Spinal cord (tissue), 10 donors: Measurements from ENCODE around the gene TACO1. TPM values are rescaled to one million over a fixed set of nuclear protein-coding genes. Genes with fewer than 3 reads are reported as not detected.

Experiments
- DNase-seq, 6 donors: peaks; one replicate each; pipeline versions ENCODE4 v3.0.0 to v3.0.0-alpha.2; 2013 to 2015; ENCODE audit warnings: low spot score in 6 of 6, low read depth in 4 of 6
- H3K27ac ChIP-seq: one replicate; pipeline ENCODE4 v1.5.1; 2013; ENCODE audit warnings: low read depth, low read length, control low read depth
- H3K27me3 ChIP-seq: one replicate; pipeline ENCODE4 v1.6.1; 2013; ENCODE audit warnings: low read length; ENCODE audit not compliant: control insufficient read depth, insufficient read depth
- H3K36me3 ChIP-seq: one replicate; pipeline ENCODE4 v1.6.1; 2013; ENCODE audit warnings: low read length; ENCODE audit not compliant: control insufficient read depth, insufficient read depth
- H3K4me1 ChIP-seq: one replicate; pipeline ENCODE4 v1.6.1; 2013; ENCODE audit warnings: low read length; ENCODE audit not compliant: control insufficient read depth, insufficient read depth
- H3K4me3 ChIP-seq: one replicate; pipeline ENCODE4 v1.5.1; 2013; ENCODE audit warnings: low read depth, low read length, control low read depth
- H3K9me3 ChIP-seq: one replicate; pipeline ENCODE4 v1.6.1; 2013; ENCODE audit warnings: low read length; ENCODE audit not compliant: control insufficient read depth, insufficient read depth
- WGBS: methylation state at CpG from one replicate; pipeline ENCODE4 v1.1.5; 2013; ENCODE audit warnings: missing lambda C conversion rate; ENCODE audit not compliant: insufficient coverage; 5-methylcytosine and 5-hydroxymethylcytosine counted together
- long read RNA-seq, 4 donors: transcript quantifications; one replicate each; lab custom pipeline, GENCODE V29; 2026
- polyA plus RNA-seq, 2 donors: library from polyadenylated mRNA; unstranded; fragments of 120-200 nt; gene quantifications; one replicate each; pipeline ENCODE4 v1.2.1, GENCODE V29; 2013; ENCODE audit not compliant: insufficient read length in 2 of 2
- total RNA-seq, 2 donors: library from RNA; depleted of rRNA in 1 of 2; stranded (reverse); fragments of 120-200 nt in 1 of 2; fragments of >200 nt in 1 of 2; gene quantifications; one replicate each; pipeline versions ENCODE4 v1.2.3 to v1.2.4, GENCODE V29; 2013 to 2014
- donor health status: healthy.

TACO1 gene
- total RNA-seq, result 10 to 100 TPM; 10.3 to 11.4 TPM
- polyA plus RNA-seq, result 10 to 100 TPM; 21.0 to 21.1 TPM
- long read RNA-seq, donor 1, transcript TACO1-201 (5 exons, 1,469 nt), result major isoform, 6 of 6 reads
- long read RNA-seq, donor 1, partial matches to known transcripts, result 0 of 6 reads
- long read RNA-seq, donor 1, other reads (novel, unspliced or antisense), result 0 of 6 reads
- long read RNA-seq, donor 2, partial matches to known transcripts, result 11 of 13 reads
- long read RNA-seq, donor 2, other reads (novel, unspliced or antisense), result 0 of 13 reads
- long read RNA-seq, donor 3, partial matches to known transcripts, result 0 of 4 reads
- long read RNA-seq, donor 3, other reads (novel, unspliced or antisense), result 0 of 4 reads
- long read RNA-seq, donor 4, transcript TACO1-201 (5 exons, 1,469 nt), result major isoform, 7 of 7 reads
- long read RNA-seq, donor 4, partial matches to known transcripts, result 0 of 7 reads
- long read RNA-seq, donor 4, other reads (novel, unspliced or antisense), result 0 of 7 reads

GRCh38 chr17:63600569-63601438, at the start of gene TACO1:
TACO1 (plus strand) TSS chr17:63600895; CDS start chr17:63601084, 189 bp downstream.
- WGBS, result under 1% methylated on average over 61 of the region's 61 CpGs
- H3K27ac ChIP-seq, result peak within 1 kb of the TSS; percentile 57
- DNase-seq, result peak; percentile 61 to 93 (median 72)
- peak within 1 kb of the TSS; percentile 95 for H3K4me3 ChIP-seq
- H3K4me1 ChIP-seq, result peaks cover 12% of the 10 kb centered on the region
- H3K36me3 ChIP-seq, result peaks cover 16% of the 10 kb centered on the region
- no peaks in the 10 kb centered on the region for H3K9me3 ChIP-seq
- H3K27me3 ChIP-seq, result no peaks in the 10 kb centered on the region

GRCh38 chr17:63552211-63552610, 48.5 kb upstream of the TACO1 start:
- 44% methylated on average over 3 of the region's 6 CpGs for WGBS
- H3K4me1 ChIP-seq, result peaks cover 23% of the 10 kb centered on the region
- peak overlapping the region; percentile 79 for H3K4me3 ChIP-seq
- no peak for DNase-seq
- no peak overlapping the region for H3K27ac ChIP-seq
- H3K27me3 ChIP-seq, result no peaks in the 10 kb centered on the region
- no peaks in the 10 kb centered on the region for H3K9me3 ChIP-seq
- peaks cover 4% of the 10 kb centered on the region for H3K36me3 ChIP-seq

- H3K27ac ChIP-seq, result no peak overlapping the region
- H3K4me1 ChIP-seq, result peaks cover 15% of the 10 kb centered on the region
- H3K9me3 ChIP-seq, result no peaks in the 10 kb centered on the region
- H3K4me3 ChIP-seq, result no peak overlapping the region
- 65% methylated on average over 2 of the region's 7 CpGs for WGBS
- DNase-seq, result no peak
- H3K36me3 ChIP-seq, result peaks cover 2% of the 10 kb centered on the region
- H3K27me3 ChIP-seq, result no peaks in the 10 kb centered on the region
Measured at GRCh38 chr17:63555500-63556156, 45.1 kb upstream of the TACO1 start.

- DNase-seq, result no peak
- Histone ChIP-seq H3K4me1 (peaks cover 10% of the 10 kb centered on the region), H3K9me3 (no peaks in the 10 kb centered on the region), H3K27me3 (no peaks in the 10 kb centered on the region), H3K4me3 (no peak overlapping the region), H3K36me3 (no peaks in the 10 kb centered on the region), H3K27ac (no peak overlapping the region)
- WGBS, result 100% methylated on average over 1 of the region's 2 CpGs
Measured at GRCh38 chr17:63557416-63557815, 43.3 kb upstream of the TACO1 start.

- no peaks in the 10 kb centered on the region for H3K27me3 ChIP-seq
- no peak for DNase-seq
- H3K27ac ChIP-seq, result no peak overlapping the region
- no CpG with 5 or more reads among the region's 3 CpGs for WGBS
- no peaks in the 10 kb centered on the region for H3K36me3 ChIP-seq
- H3K4me1 ChIP-seq, result peaks cover 10% of the 10 kb centered on the region
- no peaks in the 10 kb centered on the region for H3K9me3 ChIP-seq
- no peak overlapping the region for H3K4me3 ChIP-seq
Measured at GRCh38 chr17:63558441-63558840, 42.3 kb upstream of the TACO1 start.

GRCh38 chr17:63561819-63562218, 38.9 kb upstream of the TACO1 start:
- DNase-seq, result no peak
- H3K9me3 ChIP-seq, result no peaks in the 10 kb centered on the region
- H3K27ac ChIP-seq, result no peak overlapping the region
- no peaks in the 10 kb centered on the region for H3K4me1 ChIP-seq
- no peaks in the 10 kb centered on the region for H3K36me3 ChIP-seq
- no peaks in the 10 kb centered on the region for H3K27me3 ChIP-seq
- H3K4me3 ChIP-seq, result no peak overlapping the region

- no CpG with 5 or more reads among the region's 2 CpGs for WGBS
- H3K27me3 ChIP-seq, result no peaks in the 10 kb centered on the region
Measured at GRCh38 chr17:63563339-63563738, 37.4 kb upstream of the TACO1 start.

GRCh38 chr17:63564562-63564961, 36.1 kb upstream of the TACO1 start:
- H3K27ac ChIP-seq, result no peak overlapping the region
- peaks cover under 1% of the 10 kb centered on the region for H3K36me3 ChIP-seq
- no peak overlapping the region for H3K4me3 ChIP-seq
- DNase-seq, result no peak
- no peaks in the 10 kb centered on the region for H3K4me1 ChIP-seq
- 100% methylated on average over 1 of the region's 5 CpGs for WGBS
- no peaks in the 10 kb centered on the region for H3K27me3 ChIP-seq
- no peaks in the 10 kb centered on the region for H3K9me3 ChIP-seq

More at GRCh38 chr17:63563339-63563738, 37.4 kb upstream of the TACO1 start:
- H3K36me3 ChIP-seq, result no peaks in the 10 kb centered on the region
- no peak overlapping the region for H3K27ac ChIP-seq
- no peak overlapping the region for H3K4me3 ChIP-seq
- DNase-seq, result no peak
- H3K4me1 ChIP-seq, result no peaks in the 10 kb centered on the region
- H3K9me3 ChIP-seq, result no peaks in the 10 kb centered on the region

- DNase-seq, result no peak
- no peaks in the 10 kb centered on the region for H3K4me1 ChIP-seq
- H3K27me3 ChIP-seq, result no peaks in the 10 kb centered on the region
- H3K36me3 ChIP-seq, result peaks cover 3% of the 10 kb centered on the region
- H3K4me3 ChIP-seq, result no peak overlapping the region
- H3K27ac ChIP-seq, result no peak overlapping the region
- no CpG with 5 or more reads among the region's 1 CpG for WGBS
- no peaks in the 10 kb centered on the region for H3K9me3 ChIP-seq
Measured at GRCh38 chr17:63567229-63567628, 33.5 kb upstream of the TACO1 start.
